Fibroblast of skin of scalp (primary cell): Measurements from ENCODE around the gene VSX1.
A peak's percentile ranks its signal among the peaks of the same experiment; 100 is the strongest.

Source experiments
- DNase-seq: peaks from one replicate; pipeline ENCODE4 v3.0.0-alpha.2; 2013

The VSX1 gene

DNA sequence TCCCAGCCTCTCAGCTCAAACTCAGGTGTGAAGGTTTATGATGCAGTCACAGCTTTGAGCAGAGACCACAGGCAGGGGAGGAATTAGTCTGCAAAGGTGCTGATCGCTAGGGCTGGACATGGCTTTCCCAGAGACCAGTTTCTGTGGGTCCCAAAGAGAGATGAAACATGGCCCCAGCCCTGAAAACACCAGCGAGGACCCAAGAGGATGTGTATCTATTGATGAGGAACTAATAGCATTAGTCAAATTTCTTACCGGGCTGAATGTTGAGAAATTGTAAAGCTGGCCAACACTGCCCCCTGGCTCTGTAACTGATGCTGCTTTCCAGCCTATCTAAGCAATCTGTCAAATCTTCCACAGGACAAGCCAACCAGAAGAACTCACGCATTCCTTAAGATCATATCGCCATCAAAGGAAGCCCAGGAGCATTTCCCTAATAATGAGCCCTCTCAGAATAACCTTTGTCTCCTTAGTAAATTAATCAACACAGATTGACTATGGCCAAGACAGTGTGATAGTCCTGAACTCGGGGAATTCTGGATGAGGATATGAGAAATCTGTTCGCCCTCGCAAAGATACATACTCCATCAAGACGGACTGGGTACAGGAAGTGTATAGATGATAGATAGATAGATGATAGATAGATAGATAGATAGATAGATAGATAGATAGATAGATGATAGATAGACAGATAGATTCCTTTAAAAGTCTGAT, 16.2 kb downstream of the VSX1 start:
- peak; percentile 61 for DNase-seq

DNA sequence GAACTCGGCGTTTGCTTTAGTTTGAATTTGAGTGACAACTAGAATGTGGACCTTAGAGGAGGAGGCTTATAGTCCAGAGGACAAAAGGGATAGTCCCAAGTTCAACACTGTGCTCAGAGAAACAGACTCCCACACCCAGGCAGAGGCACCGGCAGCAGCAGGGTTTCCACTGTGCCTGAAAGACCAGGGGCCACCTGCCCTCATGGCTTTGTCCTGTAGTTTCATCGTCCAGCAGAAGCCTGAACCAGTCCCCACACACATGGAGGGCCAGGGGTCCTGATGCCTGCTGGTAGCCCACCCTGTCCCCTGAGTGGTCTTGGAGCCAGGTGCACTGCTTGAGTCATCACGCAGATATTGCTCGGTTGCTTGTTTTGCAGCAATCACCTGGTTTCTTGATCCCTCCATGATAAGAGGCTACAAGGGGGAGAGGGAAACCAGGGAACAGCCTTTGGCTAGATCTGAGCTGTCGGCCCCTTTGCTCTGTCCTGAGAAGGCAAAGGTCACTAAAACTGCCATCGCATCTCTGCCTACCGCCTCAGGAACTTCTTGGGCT, 16.8 kb downstream of the VSX1 start:
- DNase-seq: no peak

DNA sequence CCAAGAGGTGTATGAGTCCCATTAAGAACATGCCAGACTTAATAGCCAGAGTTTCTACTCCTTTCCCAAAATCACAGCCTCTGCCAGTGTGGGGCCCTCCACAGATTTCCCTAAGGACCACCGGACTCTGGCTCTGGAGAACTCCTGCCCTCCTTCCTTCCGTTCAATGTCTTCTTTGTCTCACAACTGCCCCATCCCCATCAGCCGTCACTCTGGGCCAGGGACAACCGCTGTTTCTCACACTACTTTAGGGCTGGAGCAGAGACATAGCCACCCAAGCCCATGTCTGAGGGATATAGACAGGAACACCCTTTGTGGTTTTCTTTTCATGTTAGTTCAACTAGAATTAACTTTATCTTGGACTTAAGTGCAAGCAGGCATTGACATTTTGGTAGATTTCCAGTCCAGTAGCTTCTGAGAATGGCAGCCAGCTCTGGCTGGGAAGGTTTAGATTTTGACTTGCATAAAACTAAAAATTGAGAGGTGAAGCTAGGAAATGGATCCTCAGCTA, 17.3 kb downstream of the VSX1 start:
- DNase-seq: no peak

GRCh38 chr20:25063981-25064380, 18.0 kb downstream of the VSX1 start:
- no peak for DNase-seq

DNA sequence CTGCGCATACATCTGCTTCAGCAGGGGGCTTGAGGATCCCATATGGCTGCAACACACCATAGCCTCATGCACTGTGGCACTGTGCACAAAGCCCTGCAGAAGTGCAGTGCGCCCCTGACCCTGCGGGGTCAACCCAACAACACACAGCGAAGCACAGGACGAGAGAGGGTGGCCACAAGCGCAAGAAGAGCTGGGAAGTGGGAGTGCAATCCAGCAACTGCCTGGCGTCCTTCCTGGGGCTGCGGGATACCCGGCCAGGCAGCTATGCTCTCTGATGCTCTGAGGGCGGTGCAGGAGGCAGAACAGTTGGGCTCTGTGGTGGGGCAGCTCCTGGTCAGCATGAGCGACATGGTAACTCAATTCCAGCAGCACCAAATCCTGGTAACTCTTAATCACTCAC, 18.4 kb downstream of the VSX1 start:
- DNase-seq: no peak

GRCh38 chr20:25062841-25063240, 19.1 kb downstream of the VSX1 start:
- no peak for DNase-seq

DNA sequence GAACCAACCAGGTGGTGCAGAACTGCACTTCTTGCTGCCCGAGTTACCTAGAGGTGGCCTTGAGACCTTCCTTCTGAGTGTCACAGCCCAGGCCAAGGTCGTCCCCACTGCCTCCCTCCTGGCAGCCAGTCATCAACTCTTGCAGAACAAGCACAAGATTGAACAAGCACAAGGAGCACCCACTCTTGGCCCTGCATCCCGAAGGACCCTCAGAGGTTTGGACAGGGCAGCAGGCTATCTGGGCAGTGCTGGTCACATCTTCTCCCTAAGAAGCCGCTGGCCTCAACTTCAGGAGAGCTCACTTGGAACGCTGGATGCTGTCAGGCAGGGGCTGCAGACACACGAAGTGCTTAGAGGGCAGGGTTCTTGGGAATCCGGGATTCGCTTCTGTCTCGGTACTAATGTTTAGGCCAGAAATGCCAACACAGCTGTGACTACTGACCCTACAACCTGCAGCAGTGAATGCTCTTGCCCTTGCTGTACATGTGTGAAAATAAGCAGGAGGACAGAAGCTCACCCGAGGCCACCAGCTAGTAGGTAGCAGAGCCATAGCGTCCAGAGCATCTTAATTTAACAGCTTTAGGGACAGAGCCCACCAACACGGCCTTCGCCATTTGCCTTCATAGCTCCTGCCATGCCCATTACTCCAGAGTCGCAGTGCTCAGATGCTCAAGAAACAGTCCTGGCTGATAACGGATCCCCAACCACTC, 20.0 kb downstream of the VSX1 start:
- no peak for DNase-seq

- no peak for DNase-seq
Observed at GRCh38 chr20:25061103-25061799, 20.7 kb downstream of the VSX1 start.

DNA sequence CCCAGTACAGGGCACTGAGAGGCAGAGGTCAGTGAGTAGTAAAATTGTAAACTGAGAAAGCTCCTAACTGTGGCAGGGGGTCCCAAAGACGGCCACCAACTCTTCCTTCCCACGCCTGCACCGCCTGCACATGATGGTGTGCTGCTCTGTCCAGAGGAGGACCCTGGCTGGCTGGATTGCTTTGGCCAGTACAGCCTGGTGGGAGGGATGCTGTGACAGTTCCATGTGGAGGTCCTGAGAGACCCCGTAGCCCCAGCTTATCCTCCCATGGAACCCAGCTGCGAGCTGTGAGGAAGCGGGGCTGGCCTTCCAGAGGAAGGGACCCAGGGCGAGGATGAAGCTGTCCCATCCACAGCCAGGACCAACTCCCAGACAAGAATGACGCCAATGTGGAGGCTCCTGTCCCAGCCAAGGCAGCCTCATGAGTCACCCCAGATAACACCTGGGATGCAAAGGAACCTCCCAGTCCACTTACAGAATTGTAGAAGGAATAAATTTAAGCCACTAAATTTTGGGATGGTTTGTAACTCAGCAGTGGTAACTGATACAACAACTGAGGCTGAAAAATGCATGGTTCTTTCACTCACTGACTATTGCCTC, 22.0 kb downstream of the VSX1 start:
- DNase-seq: no peak

DNA sequence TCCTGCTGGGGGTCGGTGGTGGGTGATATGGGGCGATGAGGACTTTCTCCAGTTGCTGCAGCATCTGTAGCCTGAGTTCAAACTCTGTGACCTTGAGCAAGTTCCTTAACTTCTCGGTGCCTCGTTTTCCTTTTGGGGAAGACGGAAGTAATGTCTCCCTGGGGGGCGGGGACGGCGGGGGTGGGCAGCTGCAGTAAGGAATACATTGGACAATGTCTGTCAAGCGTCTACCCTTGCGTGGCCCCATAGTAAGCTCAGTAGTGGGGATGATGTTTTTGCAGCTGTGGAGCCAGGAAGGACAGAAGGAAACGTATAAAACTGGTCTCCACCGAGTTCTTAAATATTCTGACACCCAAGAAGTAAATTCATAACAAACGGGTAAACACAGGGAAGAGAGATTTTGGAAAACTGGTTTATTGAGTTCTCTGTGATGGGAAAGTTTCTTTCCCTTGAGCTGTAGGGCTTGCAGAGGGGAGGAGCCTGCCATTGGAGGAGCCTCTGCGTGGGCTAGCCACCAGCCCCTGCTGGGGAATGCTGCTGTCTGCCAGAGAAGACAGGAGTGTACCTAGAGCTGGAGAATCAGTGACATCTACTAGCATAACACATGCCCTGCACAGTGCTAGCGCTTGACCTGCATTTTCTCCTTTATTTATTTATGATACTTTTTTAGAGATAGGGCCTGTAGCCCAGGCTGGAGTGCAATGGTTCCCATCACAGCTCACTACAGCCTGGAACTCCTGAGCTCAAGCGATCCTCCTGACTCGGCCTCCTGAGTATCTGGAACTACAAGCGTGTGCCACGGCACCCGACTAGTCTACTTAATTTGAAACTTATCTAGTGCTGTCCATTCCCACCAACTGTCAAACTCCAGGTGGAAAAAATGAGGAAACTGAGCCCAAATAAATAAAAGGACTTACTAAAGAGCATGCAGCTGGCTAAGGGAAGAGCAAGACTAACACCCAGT, 22.8 kb downstream of the VSX1 start:
- DNase-seq: peak; percentile 38

DNA sequence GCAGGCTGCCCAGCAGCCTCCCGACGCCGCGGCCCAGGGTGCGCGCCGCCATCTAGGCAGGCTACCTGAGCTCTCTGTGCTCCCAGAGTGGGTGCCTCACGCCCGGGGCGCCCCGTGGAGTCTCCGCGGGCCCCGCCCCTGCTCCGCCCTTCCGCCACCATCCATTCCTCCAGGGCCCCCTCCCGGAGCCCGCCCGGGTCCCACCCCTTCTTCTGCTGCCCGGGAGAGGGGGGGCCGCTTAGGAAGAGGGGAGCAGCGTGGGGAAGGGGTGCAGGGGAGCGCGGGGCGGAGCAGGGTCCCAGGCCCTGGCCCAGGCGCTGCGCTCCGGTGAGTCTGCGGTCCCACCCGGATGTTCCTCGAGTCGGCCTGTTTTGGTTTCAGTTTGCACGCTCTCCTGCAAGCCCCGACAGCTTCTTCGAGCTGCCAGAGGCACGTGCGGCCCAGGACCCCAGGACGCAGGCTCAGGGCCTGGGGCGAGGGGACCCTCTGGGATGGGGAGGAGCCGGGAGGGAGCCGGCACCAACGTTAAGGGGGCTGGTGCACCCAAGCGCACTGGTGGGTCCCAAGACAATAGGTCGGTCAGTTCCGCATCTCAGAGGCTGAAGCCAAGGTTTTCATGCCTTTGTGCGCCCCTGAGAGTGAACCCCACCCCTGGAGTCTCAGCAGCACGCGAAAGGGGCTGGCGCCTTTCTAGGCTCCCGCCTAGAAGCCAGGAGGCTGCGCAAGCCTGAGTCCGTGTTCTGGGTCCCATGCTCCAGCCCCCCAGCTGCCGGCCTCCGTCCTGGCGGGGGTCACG, 23.7 kb downstream of the VSX1 start, which contains the start of gene ACSS1:
Gene ACSS1 (minus strand): TSS at position 89 of the 796 bp plus-strand sequence. CDS start 37 bp downstream, at position 52.
- DNase-seq: peak; percentile 50

GRCh38 chr20:25057234-25058050, 24.5 kb downstream of the VSX1 start:
- peak; percentile 68 for DNase-seq

GRCh38 chr20:25056690-25057233, 25.2 kb downstream of the VSX1 start:
- DNase-seq: no peak

DNA sequence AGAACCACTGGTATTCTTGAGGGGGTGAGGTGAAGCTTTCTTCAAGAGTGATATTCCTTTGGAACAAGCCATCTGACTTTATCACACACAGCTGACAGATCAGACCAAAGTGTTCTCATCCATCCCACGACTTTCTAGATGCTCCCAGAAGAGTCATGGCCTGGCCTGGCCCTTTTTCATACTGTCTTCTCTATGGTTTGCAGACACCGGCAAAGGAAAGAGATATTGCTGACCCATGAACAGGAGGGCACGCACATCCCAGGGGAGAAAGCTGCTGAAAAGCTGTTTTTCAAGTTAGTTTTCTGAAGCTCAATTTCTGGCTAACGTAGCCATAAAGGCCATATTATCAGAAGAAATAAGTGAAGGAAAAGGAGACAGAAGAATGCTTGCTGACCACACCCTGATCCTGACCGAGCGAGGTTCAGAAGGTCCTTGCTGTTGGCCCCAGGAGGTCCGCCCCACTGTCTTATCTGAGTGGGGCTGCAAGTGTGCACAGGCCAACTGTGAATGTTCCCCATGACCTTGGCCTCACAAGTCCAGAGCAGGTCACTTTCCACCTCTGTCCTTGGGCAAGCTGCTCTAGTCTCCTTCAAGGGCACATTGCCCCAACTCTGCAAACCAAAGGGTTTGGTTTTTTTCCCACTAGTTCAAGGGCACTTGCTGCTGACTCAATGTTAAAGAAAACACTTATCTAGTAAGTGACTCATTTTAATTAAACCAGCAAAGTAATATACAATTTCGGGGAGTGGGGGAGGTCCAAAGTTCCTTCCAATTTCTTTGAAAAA, 26.0 kb downstream of the VSX1 start:
- DNase-seq: peak; percentile 22

GRCh38 chr20:25054995-25055629, 26.8 kb downstream of the VSX1 start:
- peak; percentile 27 for DNase-seq

- no peak for DNase-seq
Observed at GRCh38 chr20:25054096-25054820, 27.7 kb downstream of the VSX1 start.
